Upper lobe of left lung (tissue), 4 donors: ENCODE data around the gene SUB1.

Source experiments
- CTCF ChIP-seq, 6 experiments: fragments of 450-650 bp in 4 of 6; fragments of 200-600 bp in 2 of 6; sonication (generic) in 2 of 6; IDR thresholded peaks; one replicate each; pipeline ENCODE4 v1.5.1; 2016 to 2019; ENCODE audit warnings: antibody characterized with exemption in 6 of 6
- POLR2A ChIP-seq, 4 donors: fragments of 450-650 bp; IDR thresholded peaks; one replicate each; pipeline ENCODE4 v1.5.1; 2016 to 2017; ENCODE audit warnings: antibody characterized with exemption in 4 of 4, mild to moderate bottlenecking in 2 of 4
- POLR2AphosphoS5 ChIP-seq, 2 donors: sonication (generic); formaldehyde crosslinking; IDR thresholded peaks; one replicate each; pipeline ENCODE4 v1.5.1; 2017; ENCODE audit warnings: antibody characterized with exemption in 2 of 2

GRCh38 chr5:32625106-32625505, 39.7 kb downstream of the SUB1 start:
- TF ChIP-seq CTCF (IDR thresholded peaks at IDR 0.05) (no peak), POLR2A (IDR thresholded peaks at IDR 0.05) (no peak), POLR2AphosphoS5 (IDR thresholded peaks at IDR 0.05) (no peak)
